ENCODE measurements around the gene RAB14.

RAB14 gene

DNA sequence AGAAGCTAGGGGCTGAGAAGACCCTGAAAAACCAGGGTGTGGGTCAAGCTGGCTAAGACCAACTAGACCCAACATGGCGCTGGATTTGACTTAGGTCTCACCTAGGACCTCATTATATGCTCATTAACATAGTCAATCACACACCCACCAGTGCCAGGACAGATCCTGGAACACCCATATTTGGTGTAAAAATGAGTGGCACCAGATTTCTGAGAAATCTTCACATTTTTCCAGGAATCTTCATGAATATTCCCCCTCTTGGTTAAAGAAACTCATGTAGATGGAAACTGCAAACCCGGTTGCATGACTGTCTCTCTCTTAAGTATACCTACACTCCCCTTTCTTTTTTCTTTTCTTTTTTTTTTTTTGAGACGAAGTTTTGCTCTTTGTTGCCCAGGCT is 17.9 kb upstream of the RAB14 start:
- no peak for DNase-seq (ENCODE audit: low spot score)

DNA sequence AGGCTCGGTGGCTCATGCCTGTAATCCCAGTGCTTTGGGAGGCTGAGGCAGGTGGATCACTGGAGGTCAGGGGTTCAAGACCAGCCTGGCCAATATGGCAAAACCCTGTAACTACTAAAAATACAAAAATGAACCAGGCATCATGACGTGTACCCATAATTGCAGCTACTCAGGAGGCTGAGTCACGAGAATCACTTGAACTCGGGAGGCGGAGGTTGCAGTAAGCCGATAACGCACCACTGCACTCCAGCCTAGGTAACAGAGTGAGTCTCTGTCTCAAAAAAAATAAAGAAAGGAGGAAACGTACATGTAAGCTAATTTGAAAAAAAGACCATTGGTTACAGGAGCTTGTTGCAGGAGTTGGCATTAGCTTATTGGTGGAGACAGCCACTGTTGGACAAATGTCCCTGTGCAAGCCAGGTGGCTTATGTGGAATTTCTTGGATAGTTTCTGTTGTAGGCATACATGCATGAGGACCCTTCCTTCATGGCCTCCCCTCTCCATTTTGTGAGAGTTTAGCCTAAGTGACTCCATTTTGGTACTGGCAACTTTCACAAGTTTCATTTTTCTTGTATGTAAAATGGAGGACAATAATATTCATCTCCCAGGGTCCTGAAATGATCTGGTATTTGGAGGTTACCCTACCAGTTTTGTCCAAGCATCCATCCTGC is 16.8 kb upstream of the RAB14 start:
- no peak for DNase-seq (ENCODE audit: low spot score)

- no peak for DNase-seq (ENCODE audit: low spot score)
Observed at GRCh38 chr9:121217609-121218292, 16.1 kb upstream of the RAB14 start.

DNA sequence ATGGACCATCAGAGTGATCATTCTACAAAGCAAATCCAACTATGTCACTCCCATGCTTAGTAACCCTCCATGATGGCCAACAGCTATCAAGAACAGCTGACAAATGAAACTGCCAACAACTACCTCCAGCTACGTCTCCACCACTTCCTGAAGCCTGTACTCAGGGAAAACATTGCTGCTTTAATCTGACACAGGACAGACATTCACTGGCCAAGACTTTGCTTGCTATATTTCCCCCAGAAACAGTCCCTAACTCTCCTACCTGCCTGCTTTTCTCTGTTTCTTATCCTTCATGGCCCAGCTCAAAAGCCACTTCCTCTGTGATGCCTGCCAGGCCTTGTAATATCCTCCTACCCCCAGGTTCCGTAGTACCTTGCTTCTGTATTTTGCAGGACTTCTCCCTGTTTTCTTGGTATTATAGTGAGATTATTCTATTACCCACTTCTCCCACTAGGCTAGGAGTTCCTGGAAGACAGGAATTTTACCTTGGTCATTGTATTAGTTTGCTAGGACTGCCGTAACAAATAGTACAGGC is 14.7 kb upstream of the RAB14 start:
- no peak for DNase-seq (ENCODE audit: low spot score)

DNA sequence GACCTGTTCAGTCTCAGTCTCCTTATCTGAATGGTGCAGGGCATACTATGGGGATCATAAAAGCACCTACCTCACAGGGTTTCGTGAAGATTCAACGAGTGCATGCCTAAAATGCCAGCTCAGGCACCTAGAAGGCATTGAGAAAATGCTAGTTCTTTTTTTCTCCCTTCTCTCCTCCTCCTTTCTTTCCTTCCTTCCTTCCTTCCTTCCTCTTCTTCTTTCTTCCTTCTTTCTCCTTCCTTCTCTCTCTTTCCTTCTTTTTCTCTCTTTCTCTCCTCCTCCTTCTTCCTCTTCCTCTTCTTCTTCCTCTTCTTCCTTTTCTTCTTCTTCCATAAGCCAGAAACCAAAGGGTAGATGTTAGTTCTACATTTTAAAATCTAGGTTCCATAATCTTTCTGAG is 12.3 kb upstream of the RAB14 start:
- no peak for DNase-seq (ENCODE audit: low spot score)

GRCh38 chr9:121213136-121213806 is 11.6 kb upstream of the RAB14 start:
- DNase-seq (ENCODE audit: low spot score): peak; percentile 91

- DNase-seq (ENCODE audit: low spot score): no peak
Observed at GRCh38 chr9:121210536-121210935, 8.9 kb upstream of the RAB14 start.

DNA sequence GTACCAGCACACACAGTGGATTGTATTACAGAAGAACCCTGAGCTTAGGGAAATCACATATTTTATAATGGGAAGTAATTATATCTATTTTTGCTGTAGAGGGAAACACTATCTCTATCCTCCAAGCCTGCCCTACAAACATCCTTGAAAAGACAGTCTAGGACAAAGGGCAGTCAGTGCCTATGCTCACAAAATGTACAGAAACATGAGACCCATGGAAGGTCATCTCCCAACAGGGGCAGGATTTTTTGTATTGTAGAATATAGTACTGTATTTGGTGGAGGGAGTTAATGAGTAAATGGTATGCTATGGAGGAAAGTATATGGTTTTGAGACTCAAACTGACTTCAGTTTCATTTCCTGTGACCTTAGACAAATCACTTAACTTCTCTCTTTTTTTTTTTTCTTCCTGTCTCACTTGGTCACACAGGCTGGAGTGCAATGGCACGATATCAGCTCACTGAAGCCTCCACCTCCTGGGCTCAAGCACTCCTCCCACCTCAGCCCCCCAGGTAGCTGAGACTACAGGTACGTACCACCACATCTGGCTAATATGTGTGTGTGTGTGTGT is 5.8 kb upstream of the RAB14 start:
- no peak for DNase-seq (ENCODE audit: low spot score)

DNA sequence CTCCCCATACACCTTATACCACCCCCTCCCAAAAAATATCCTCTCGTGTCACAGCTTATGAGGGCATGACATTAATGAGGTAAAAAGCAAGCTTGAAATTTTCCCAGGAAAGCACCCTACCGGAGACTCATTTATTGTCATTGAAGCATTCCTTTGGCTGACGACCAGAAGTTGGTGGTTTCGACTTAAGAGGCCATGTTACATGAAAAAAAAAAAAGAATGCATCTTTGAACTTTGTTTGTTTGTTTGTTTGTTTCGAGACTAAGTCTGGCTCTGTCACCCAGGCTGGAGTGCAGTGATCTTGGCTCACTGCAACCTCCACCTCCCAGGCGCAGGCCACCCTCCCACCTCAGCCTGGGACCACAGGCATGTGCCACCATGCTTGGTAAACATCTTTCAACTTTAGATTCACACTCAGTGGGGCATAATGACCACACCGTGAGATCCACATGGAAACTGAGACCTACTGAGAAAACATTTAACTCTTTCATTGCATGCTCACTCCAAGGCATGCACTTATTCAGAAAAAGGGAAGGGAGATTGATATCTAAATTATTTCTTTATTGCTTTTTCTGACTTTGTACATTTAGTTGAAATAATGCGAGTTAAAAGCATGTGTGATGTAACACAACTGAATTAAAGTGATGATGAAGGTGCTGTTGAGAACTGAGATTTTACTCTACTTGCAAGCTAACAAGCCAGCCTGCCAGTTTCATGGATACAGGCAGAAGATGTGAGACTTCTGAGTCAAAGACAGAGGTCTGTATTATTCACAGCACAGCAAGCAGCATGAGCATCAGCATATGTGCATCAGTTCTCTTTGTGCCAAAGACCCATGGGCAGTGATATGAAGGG is 5.1 kb upstream of the RAB14 start:
- DNase-seq (ENCODE audit: low spot score): no peak

GRCh38 chr9:121204611-121205010 is 2.9 kb upstream of the RAB14 start:
- no peak for DNase-seq (ENCODE audit: low spot score)

DNA sequence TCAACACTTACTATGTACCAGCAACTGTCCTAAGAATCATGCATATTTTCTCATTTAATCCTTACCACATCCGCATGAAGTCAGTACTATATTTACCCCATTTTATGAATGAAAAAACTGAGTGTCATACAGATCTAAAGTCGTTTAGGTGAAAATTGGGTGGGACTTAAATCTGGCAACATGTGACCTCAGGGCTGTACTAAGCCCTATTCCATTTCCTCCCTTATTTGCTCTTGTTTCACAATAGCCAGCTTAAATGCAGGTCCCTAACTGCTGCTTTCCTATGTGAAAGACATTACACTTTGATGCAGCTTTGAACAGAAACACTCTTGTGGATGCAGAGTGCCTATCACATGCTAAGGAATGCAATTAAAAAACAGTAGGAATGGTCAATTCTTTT is 2.5 kb upstream of the RAB14 start:
- DNase-seq (ENCODE audit: low spot score): no peak

DNA sequence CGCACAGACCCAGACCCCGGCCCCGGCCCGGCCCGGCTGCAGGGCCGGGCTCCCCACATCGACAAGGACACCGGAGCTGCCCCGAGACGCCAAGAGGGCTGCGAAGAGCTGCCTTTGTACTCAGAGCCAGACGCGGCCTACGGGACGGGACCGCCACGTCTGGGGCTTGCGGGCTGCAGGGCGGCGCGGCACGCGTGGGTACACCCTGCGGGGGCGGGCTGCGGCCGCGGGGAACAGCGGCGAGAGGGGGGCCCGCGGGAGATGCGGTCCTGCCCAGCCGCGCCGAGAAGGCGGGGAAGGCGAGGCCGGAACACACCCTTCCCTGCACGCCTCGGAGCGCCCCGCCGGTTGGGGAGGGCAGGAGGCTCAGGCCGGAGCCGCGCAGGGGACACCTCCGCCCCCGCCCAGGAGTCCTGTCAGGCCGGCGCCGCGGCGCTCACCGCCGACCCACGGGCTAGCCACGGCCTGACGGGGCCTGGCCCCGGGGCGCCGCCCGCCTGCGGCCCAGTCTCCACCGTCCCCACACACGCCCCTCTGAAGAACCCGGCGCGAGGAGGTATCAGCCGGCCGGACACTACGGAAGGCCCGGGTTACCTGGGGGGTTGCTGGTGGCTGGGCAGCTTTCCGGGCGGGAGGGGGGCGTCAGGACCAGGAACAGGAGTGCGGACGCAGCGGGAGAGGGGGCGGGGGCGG is 478 bp downstream of the RAB14 start:
- no peak for DNase-seq (ENCODE audit: low spot score)

DNA sequence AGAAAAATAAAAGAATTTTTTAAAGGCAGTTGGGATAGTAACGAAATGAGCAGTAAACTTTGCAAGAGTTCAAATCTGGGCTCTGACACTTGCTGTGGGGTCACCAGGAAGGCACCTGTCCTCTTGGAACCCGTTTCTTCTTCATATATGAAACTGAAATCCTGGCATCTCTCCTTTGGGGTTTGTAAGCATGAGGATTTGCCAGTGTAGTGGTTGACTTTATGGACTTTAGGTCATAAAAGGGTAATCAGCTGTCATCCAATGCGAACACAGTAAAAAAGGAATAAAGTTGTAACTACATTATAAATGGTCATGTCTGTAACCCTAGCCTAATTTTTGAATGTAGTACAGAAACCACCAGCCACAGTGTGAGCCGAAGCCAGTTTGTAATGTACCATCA is 1.3 kb downstream of the RAB14 start:
- DNase-seq (ENCODE audit: low spot score): no peak

DNA sequence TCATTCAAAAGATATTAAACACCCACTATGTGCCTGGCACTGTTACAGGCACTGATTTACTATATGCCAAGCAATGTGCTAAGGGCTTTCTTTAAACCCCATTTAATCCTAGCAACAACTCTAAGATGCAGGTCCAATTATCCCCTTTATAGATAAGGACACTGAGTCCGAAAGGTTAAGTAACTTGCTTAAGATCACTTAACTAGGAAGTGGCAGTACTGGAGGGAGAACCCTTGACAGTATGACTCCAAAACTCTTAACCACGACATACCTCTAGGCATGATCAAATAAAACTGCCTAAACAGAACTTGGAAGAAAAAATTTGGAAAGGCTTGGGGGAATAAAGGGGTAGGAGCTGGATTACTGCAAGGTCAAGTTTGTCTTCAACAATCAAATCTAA is 1.7 kb downstream of the RAB14 start:
- DNase-seq (ENCODE audit: low spot score): no peak

DNA sequence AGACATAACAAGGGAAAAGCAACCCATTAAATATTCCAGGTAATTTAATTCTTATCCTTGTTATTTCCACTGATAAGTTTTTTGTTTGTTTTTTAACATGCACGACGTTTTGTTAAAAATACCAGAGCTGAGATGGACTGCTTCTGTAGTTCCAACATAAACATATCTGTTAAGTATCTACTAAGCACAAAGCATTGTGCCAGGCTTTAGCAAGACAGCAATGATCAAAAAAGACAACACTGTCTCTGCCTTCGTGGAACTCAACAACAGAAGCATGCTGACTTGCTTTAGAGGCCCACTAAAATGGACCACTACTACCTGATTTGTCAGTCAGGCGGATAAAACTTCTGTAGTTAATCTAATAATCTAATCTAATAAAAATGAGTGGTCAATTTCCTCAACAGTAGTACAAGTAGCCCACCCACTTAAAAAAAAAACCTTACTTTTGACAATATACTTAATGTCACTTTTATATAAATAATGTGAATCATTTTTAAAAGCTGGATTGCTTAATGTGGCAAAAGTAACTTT is 3.1 kb downstream of the RAB14 start:
- no peak for DNase-seq (ENCODE audit: low spot score)

- DNase-seq (ENCODE audit: low spot score): no peak
Observed at GRCh38 chr9:121197132-121197531, 4.5 kb downstream of the RAB14 start.

DNA sequence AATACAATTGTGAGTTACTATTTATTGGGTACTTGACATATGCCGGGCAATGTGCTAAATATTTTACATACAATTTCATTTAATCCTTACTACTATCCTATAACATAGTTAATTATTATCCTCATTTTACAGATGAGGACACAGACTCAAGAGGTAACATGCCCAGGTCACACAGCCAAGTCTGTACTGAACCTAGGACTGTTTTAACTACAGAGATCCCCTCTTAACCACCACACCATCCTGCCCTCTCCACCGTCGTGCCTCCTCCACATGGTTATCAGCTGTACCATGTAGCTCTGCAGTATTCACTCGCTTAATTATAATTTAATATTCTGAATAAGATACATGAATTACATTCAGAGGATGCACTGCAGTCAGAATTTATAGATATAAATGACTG is 5.3 kb downstream of the RAB14 start:
- DNase-seq (ENCODE audit: low spot score): no peak

GRCh38 chr9:121194730-121195129 is 6.9 kb downstream of the RAB14 start:
- DNase-seq (ENCODE audit: low spot score): no peak

DNA sequence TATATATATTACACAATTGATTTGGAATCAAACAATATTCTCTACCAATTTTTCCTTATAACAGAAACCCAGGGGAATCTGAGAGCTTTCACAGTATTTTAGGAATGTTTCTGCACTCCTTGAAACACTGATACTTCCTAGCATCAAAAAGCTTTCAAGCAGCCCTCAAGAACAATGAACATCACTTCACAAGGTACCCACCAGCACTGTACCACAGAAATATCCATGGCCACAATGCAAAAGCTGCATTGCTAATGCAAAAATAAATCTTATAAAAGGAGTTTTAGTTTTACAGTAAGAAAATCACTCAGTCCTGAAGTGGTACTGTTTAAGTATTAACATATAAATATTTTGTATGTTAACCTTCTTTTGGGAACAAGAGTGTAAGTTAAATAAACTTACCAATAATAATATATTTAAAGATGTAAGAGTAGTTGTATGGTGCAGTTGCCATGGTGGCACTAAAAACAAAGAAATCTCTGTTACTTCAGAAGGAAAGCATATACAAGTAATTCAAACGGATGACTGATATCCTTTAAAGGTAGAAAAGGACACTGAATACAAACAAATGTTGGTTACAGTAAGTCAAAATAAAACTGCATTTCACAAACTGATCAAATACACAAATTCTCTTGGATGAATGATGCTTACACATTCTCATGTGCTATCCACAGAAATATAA is 8.6 kb downstream of the RAB14 start:
- DNase-seq (ENCODE audit: low spot score): no peak

GRCh38 chr9:121192518-121192917 is 9.2 kb downstream of the RAB14 start:
- DNase-seq (ENCODE audit: low spot score): no peak
